ENCODE measurements around the gene AKT3.

Gene AKT3

DNA sequence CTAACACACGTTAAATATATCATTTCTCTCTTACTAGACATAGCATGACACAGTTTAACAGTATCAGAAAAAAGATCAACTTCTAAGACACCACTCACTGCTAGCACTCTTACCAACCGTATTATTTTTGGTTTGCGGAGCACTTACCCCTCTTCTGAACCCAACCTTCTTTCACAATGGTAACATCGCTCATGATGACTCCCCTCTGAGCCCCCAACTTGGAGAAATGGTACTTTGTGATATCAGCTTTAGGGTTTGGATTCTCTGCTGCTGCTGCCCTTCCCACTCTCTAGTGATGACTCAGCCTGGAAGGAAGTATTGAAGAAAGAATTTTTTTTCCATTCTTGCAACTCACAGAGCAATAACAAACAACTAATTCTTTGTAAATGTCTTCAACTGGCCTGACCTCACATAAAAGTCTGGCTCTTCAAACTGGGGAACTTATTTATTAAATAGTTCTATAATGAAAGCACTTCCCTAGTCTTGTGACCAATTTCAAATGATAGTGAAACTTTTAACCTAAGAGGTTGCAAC lies 7.0 kb downstream of the AKT3 start:
- H3K4me3 ChIP-seq (ENCODE audit: control insufficient read depth, low read depth, low read length) = no peak overlapping the region; the same call in 1 of the 2 replicates
- TF ChIP-seq, protein P1, sequence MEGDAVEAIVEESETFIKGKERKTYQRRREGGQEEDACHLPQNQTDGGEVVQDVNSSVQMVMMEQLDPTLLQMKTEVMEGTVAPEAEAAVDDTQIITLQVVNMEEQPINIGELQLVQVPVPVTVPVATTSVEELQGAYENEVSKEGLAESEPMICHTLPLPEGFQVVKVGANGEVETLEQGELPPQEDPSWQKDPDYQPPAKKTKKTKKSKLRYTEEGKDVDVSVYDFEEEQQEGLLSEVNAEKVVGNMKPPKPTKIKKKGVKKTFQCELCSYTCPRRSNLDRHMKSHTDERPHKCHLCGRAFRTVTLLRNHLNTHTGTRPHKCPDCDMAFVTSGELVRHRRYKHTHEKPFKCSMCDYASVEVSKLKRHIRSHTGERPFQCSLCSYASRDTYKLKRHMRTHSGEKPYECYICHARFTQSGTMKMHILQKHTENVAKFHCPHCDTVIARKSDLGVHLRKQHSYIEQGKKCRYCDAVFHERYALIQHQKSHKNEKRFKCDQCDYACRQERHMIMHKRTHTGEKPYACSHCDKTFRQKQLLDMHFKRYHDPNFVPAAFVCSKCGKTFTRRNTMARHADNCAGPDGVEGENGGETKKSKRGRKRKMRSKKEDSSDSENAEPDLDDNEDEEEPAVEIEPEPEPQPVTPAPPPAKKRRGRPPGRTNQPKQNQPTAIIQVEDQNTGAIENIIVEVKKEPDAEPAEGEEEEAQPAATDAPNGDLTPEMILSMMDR (IDR thresholded peaks at IDR 0.05; ENCODE audit: control insufficient read depth, insufficient read depth, low read depth, low read length, missing control alignments) = no peak
- peak; percentile 33 for DNase-seq (ENCODE audit: low read depth)

DNA sequence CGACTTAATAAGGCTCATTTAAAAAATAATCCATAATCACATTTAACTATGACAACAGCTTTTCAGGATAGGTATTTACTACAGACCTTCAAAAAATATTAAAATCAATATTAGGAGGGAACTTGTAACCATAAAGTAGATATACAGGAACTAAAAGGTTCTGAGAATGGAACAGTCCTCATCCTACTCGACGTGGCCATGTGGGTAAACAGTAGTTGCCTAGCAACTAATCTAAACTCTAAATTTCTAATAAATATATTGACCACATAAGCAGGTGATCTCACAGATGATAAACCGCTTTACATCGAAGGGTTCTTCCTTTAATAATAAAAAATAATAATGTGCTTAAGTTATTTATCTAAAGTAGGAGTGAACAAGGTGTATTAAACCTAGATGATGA lies 7.9 kb downstream of the AKT3 start:
- no peak for DNase-seq (ENCODE audit: low read depth)
- H3K4me3 ChIP-seq (ENCODE audit: control insufficient read depth, low read depth, low read length) = no peak overlapping the region
- TF ChIP-seq, protein P1 (IDR thresholded peaks at IDR 0.05; ENCODE audit: control insufficient read depth, insufficient read depth, low read depth, low read length, missing control alignments) = no peak

DNA sequence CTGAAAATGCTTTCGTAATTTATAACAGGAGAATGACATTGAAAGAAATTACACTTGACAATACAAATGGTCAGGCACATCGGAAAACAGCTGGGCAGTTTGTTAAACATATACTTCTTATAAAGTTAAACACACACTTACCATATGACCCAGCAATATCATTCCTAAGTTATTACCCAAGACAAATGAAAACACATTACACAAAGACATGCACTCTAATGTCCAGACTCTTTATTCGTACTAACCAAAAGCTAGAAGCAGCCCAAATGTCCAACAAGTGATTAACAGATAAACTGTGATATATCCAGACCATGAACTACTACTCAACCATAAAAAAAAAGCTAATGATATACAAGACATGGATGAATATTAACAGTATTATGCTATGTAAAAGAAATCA lies 8.5 kb downstream of the AKT3 start:
- TF ChIP-seq, protein P1 (IDR thresholded peaks at IDR 0.05; ENCODE audit: control insufficient read depth, insufficient read depth, low read depth, low read length, missing control alignments) = no peak
- no peak for DNase-seq (ENCODE audit: low read depth)
- H3K4me3 ChIP-seq (ENCODE audit: control insufficient read depth, low read depth, low read length) = no peak overlapping the region

- no peak for DNase-seq (ENCODE audit: low read depth)
- TF ChIP-seq, protein P1 (IDR thresholded peaks at IDR 0.05; ENCODE audit: control insufficient read depth, insufficient read depth, low read depth, low read length, missing control alignments) = no peak
- no peak overlapping the region for H3K4me3 ChIP-seq (ENCODE audit: control insufficient read depth, low read depth, low read length)
These were observed 12.0 kb downstream of the AKT3 start for GRCh38 chr1:243837907-243838535.

GRCh38 chr1:243834130-243834529 lies 15.9 kb downstream of the AKT3 start:
- no peak for DNase-seq (ENCODE audit: low read depth)
- TF ChIP-seq, protein P1 (IDR thresholded peaks at IDR 0.05; ENCODE audit: control insufficient read depth, insufficient read depth, low read depth, low read length, missing control alignments) = no peak
- H3K4me3 ChIP-seq (ENCODE audit: control insufficient read depth, low read depth, low read length) = no peak overlapping the region

DNA sequence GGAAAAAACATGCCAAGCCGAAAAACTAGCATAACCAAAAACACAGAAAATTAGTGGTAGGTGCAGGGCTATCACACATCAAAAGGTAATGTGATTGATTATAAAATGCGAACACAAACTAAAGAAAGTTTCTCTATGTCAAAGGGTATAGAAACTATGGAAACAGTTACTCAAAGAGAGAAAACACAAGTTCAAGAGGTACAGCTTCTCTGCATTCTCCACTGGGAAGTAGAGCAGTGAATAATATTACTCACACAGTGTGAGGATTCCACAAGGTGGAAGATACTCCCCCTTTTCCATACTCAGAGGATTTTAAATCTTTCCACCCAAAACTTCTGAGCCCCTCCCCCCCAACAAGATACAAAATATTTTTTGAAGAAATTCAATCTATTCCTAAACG lies 18.6 kb downstream of the AKT3 start:
- DNase-seq (ENCODE audit: low read depth) = no peak
- H3K4me3 ChIP-seq (ENCODE audit: control insufficient read depth, low read depth, low read length) = no peak overlapping the region
- TF ChIP-seq, protein P1 (IDR thresholded peaks at IDR 0.05; ENCODE audit: control insufficient read depth, insufficient read depth, low read depth, low read length, missing control alignments) = no peak

Data from AG09309 (cell line).